Activated naive CD4-positive, alpha-beta T cell (primary cell): ENCODE data around the gene DRICH1.
"Not testable (repeated sequence)": the region's sequence is repeated elsewhere in the genome, so short reads cannot be mapped to it uniquely, and the experiment has no call there.

Source experiments
- DNase-seq, 4 experiments: peaks; one replicate each; lab custom pipeline; 2025; lab: John Stamatoyannopoulos, UW

The DRICH1 gene, protein sequence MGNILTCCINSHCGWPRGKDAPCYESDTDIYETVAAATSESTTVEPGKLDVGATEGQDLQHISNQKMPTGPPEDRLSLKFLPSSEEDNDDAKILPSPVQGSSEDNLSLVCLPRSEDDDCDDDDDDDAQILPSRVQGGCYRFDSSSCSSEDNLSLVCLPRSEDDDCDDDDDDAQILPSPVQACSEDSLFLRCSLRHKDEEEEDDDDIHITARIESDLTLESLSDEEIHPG

DNA sequence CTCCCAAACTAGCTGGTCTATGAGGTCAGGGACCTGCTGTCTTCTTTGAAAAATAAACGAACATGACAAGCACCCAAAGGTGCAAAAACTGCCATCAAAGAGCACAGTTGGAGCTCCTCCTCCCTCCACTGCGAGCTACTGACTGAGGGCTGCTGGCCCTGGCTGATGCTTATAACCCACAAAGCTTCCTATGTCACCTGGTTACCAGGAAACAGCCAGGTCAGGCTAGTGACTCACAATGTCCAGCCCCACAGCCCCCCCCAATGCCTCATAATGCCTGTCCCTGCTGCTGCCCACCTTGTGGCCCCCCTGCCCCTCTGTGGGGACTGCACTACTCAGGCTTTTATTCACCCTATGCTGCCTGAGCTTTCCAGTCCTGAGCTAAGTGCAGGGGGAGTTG lies at the start of gene DRICH1:
Gene DRICH1 (minus strand): TSS at position 144 of the 400 bp plus-strand sequence. CDS start 298 bp downstream, outside the sequence.
- no peak for DNase-seq

DNA sequence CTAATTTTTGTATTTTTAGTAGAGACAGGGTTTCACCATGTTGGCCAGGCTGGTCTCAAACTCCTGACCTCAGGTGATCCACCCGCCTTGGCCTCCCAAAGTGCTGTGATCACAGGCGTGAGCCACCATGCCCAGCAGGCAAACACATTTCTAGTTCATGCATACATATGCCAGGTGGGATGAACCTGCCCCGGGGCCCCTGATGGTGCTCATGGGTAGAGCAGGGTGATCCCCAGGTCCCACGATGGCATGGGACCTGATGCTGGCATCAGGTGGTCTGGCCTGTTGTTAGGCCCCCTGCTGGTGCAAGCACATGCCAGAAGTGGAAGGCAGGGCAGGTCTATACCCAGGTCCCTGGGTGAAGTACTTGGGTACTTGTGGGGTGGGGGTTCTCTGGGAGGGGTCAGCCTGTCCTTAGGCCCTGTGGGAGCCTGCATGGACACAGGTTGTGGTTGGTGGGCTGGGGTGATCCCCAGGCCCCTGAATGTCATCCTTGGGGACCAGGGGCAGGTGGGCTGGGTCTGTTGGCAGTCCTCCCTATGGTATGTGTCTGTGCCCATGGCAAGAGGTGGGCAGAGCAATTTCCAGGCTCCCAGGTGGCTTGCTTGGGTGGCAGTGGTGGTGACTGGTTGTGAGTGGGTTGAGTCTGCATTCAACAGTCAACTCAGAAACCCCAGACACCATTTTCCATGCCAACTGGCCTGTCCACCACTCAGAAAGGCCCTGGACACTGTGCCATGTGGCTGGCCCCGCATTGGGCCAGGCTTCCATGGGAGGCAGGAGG lies 49.1 kb upstream of the DRICH1 start:
- no peak for DNase-seq

DNA sequence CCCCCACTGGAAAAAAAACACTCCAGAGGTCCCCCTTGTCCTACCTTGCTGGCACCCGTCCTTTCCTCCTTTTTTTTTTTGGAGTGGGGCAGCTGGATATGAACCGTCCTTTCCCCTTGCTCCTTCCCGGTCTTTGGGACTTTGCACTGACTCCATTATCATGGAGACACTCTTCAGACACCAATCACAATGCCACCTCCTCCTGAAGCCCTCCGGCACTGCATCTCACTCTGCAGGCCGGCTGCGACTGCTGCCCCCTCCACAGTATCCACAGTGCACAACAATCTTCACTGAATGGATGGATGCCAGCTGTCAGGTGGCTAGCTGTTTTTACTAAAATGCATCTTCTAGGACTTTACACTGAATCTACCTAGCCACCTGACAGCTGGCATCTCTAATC lies 46.0 kb upstream of the DRICH1 start:
- DNase-seq = no peak

DNA sequence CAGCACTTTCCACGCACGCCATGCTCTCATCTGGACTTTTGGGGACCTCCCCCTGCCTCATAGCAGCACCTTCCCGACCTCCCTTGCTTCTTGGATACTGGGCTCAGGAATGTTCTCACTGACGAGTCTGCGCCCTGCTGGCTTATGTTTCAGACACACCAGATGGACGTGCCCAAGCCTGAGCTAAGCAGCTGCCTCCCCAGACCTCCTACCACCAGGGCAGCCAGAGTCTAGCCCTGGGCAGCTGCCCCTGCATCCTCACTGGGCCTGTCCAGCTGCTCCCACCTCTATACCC lies 45.5 kb upstream of the DRICH1 start:
- no peak for DNase-seq

DNA sequence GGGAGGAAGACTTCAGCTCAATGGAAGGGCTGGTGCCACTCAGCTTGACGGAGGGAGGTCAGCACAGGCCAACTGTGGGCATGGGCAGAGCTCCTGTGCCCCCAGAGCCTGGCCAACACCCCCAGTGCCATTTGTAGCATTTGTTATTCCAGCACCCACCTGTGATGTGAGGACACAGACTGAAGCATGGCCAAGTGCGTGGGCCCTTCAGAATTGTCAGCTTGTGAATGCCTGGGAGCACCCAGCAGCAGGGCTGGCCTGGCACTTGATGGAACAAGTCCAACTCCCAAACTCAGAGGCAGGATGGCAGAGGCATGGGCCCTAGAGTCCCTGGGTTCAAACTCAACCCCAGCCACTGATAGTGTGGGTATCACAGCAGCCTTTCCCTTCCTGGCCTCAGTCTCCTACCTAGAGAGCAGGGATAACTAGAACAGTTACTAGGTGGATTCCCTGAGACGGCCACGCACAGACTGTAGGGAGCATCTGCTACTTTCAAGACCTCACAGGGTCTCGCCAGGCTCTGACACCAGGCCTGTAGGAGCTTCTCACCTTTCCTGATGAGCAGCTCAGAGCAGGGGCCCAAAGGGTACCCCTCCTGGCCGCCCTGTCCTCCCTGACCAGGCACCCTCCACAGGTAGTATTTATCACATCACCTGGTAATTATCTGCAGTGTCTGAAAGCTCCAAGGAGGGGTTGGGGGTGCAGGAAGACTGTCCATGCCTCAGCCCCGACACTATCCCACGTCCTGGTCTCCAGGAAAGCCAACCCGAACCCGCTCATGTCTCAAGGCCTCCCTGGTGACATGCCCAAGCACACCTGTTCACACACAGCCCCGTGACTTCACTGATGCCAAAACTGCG lies 45.0 kb upstream of the DRICH1 start:
- DNase-seq = not testable (repeated sequence)

DNA sequence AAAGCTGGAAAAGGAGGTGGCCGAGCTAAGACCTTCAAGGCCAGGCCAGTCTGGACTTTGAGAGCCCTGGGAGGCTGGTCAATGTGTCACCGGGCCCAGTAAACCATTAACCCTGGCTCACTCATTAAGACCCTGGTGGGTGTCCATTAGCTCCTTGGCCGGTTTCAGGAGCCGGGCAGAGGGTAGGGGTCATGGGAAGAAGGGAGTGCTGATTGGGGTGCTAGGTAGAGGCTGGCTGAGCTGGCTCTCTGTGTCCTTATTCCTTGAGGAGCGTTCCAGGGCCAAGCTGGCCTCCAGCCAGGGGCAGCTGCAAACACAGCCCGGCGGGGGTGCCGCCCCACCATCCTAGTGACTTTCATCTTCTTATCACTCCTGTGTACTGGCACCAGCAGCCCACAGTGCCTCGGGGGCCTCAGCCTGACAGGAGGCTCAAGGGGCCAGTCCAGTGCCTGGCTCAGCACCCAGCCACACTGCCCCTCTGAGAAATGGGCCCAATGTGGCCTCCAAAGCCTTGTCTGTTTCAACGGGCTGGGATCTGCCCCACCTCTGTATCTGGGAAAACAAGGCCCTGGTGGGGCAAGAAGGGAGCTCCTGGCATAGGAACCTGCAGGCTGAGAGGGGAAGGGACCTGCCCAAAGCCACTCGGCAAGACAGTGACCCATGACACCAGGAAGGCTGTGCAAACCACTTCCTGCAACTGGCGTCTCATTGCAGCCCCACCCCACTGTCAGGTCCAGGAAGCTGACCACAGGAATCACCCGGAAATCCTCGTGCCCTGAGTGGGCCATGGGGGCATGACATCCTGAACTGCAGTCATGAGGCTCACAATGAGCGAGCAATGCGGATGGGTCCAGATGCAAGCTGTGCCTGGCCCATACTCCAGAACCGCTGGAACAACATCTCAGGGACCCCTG lies 43.6 kb upstream of the DRICH1 start:
- no peak for DNase-seq

DNA sequence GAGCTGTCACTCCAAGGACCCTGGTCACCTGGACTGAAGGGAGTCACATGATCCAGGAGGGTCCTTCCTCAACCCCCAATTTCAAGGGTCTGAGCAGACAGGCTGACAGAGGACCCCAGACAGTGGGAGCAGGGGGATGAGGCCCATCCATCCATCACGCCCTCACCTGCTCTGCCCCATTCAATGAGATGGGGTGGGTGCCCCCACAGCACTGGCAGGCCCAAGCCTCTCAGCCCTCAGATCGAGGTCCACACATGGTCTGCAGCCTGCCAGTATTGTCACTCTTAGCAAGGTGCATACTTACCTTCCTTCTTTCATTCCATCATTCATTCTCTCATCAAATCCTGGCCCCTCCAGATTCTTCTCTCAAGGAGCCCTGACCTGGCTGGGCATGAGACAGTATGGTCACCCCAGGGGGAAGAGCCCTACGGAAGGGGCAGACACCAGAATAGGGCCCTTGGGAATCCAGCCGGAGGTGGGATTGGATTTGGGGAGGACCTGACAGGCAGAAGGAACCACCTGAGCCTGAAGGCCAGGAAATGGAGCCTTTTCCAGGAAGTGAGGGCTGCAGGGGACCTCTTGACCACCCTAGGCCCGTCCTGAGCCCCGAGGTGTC lies 42.9 kb upstream of the DRICH1 start:
- not testable (repeated sequence) for DNase-seq

DNA sequence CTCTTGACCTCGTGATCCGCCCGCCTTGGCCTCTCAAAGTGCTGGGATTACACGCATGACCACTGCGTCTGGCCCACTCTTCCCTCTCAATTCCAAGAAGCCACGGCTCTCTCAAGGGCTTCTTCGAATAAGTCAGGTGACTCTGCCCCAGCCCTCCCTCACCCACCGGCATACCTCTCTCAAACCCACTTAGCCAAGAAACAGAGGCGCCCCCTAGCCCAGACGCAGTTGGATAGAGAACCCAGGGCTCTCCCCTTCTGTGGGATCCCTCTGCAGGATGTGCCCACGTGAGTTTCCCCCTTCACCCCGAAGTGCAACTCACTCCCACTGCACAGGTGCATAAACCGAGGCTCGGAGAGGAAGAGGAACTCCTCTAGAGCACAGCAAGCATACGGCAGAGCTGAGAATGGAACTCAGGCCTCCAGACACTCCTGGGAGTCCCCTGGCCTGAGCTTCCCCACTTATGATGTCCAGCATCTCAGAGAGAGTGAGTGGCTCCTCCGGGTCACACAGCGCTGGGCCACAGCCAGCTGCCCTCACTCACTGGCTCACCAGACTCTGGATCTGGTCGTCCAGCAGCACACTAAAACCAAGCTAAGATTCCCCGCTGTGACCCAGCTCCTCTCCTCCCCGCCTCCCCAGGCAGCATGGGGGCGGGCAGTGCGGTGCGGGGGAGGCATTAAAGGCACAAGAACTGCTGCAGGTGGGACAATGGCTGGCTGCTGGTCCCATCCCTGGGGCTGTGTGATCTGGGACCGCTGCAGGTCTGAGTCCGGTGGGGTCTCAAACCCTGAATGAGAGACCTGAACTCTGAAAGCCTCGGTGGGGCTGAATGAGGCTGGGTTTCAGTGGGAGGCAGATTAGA lies 41.9 kb upstream of the DRICH1 start:
- DNase-seq = no peak

DNA sequence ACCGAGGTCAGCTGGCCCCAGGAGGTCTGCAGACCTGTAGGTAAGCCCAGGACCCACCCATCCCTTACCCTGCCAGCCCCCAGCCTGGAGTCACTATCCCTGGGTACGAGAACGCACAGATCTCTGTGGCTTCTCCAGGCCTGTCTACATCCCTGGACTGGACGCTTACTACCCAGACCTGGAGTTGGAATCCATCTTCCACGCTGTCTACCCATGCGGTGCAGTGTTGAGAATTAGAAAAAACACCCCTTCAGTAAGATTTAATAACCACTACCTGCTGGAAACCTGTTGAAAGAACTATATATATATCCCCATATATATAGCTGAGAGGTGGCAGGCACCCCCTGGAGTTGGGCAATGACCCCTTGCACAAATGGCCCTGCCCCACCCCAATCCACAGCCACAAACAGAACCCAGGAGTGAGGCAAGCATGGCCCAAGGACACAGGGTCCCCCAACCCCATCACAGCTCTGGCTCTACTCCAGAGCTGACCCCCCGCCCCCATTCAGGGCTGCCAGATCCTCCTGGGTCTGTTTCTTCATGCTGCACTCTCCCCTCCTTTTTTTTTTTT lies 41.0 kb upstream of the DRICH1 start:
- no peak for DNase-seq

DNA sequence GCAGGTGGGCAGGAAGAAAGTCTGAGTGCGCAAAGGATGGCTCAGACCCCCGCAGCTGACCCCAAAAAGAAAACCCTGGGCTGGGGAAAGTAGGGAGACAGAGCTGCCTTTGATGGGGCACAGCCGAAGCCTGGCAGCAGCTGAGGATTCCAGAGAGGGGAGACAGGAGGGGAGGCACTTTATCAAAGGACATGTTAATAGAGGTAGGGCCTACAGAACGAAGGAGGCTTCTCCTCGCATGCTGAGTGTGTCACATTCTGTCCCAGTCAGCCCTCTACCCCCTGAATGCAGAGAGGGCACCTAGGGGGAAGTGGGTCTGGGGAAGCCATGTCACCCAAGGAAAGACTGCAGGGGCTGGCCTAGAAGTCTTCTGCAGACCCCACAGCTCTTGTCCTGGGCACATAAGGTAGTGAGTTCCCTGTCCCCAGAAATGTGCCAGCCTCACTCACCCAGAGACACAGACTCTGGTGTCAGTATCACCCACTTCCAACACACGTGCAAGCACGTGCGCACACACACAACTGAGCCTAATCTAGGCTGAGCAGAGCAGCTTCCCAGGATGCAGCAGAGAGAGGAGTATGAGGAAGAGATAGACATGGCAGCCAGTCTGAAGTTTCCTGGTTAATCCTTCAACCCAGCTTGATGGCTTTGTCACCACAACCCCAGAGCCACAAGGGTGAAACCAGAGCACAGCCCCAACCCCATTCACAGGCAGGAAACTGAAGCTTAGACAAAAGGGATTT lies 40.4 kb upstream of the DRICH1 start:
- DNase-seq = not testable (repeated sequence)

DNA sequence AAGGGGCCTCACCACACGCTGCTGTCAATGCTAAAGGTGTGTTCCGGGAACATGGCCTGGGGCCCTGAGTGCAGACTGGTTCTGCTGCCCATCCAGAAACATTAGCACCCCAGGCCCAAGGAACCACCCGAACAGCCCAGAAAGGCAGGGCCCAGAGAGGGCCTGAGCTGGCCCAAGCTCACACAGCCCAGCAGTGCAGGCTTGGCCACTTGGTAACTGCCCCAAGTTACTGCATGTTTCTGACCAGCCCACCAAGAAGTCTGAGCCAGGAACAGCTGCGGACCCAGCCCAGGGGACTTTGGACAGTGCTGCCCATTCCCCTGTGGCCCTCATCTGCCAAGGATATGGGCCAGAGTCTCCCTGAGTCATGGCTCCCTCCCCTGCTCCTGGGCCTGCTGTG lies 39.3 kb upstream of the DRICH1 start:
- DNase-seq = not testable (repeated sequence)

DNA sequence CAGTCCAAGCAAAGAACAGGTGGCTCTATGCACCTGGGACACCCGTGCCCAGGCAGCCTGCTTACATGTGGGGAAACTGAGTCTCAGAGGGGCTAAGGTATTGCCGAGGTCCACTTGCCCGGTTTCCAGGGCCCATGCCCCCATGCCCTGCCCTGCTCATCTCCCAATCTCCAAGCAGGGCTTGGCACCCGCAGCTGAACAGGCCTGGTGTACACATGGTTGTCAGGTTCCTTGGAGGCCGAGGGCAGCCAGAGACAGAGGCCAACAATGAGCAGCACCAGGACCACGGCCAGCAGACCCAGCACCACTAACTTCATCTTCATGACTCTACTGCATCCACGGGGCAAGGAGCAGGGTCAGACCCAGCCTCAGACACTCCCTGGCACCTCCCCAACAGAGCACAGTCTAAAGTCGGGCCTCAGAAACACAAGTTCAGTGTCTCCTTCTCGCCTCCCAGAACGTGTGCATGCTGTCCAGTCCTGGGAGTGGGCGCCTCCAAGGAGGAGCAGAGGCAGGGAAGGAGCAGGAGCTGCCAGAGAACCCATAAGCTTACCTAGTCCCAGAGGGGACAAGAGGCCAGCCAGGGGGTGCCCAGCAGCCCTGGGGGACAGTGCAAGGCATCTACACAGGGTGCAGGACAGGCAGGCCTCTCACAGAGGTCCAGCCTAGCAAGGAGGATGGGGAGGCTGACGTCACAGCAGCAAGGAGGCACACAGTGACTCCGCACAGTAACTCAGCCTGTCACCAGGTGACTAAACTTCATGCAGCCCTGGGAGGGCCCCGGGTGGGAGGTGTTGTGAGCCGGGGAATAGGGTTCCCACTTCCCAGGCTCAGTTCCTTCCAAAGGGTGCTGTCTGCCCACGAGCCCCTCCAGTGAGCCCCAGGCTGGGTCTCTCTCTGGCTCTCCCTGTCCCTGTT lies 38.5 kb upstream of the DRICH1 start:
- no peak for DNase-seq

DNA sequence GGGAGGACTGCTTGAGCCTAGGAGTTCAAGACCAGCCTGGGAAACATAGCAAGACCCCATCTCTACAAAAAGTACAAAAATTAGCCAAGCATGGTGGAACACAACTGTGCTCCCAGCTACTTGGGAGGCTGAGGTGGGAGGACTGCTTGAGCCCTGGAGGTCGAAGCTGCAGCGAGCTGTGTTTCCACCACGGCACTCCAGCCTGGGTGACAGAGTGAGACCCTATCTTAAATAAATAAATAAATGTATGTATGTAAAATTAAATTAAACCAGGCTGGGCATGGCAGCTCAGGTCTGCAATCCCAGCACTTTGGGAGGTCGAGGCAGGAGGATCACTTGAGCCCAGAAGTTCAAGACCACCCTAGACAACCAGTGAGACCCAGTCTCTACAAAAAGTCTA lies 28.3 kb upstream of the DRICH1 start:
- not testable (repeated sequence) for DNase-seq

DNA sequence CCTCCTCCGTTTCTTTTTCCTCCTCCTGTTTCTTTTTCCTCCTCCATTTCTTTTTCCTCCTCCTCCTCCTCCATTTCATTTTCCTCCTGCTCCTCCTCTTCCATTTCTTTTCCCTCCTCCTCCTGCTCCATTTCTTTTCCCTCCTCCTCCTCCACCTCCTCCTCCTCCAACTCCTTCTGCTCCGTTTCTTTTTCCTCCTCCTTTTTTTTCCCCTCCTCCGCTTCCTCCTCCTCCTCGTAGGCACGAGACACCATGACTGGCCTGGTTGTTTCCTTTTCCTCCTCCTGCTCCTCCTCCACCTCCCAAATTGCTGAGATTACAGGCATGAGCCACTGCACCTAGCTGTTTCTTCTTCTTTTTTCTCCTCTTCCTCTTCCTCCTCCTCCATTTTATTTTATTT lies 25.6 kb upstream of the DRICH1 start:
- no peak for DNase-seq

DNA sequence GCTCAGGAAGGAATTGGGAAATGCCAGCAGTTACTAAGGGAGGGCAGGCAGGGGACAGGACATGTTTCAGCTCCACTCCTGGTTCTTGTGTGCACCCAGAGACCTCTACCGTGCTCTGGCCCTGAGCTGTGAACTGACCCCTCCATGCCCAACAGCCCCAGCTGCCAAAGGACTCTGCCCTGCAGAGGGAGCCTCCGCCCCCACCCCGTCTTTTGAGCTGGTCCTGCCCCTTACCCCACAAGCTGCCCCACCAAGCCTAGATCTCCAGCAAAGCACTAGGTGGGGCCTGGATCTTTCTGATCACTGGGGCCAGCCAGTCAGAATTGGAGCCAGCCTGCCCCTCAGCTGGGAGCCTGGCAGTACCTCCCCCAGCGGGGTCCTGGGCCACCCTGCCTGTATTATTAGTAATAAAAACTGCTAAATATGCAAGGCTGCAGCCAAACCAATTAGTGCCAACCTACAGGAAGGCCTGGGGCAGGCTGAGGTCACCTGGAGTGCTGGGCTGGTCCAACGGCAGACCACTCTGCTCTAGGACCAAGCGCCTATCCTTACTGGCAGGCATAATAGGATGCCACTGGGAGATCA lies 23.9 kb upstream of the DRICH1 start:
- no peak for DNase-seq

DNA sequence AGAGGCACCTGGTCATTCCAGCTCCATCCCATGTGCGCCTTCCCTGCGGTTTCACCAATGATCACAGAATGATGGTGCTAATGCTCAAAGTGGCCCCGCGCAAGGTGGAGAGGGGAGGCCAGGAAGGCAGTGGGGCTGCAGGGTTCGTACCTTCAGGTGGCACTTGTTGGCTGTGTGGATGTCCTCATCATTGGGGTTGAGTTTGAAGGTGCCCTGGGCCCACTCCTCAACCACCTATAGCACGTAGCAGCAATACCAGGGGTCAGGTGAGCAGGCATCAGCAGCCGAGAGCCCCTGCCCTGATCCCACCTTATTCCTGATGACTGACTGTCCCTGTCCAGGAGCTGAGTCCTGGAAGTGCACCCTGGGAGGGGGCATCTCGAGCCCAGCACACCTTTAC lies 20.6 kb upstream of the DRICH1 start:
- DNase-seq = no peak

DNA sequence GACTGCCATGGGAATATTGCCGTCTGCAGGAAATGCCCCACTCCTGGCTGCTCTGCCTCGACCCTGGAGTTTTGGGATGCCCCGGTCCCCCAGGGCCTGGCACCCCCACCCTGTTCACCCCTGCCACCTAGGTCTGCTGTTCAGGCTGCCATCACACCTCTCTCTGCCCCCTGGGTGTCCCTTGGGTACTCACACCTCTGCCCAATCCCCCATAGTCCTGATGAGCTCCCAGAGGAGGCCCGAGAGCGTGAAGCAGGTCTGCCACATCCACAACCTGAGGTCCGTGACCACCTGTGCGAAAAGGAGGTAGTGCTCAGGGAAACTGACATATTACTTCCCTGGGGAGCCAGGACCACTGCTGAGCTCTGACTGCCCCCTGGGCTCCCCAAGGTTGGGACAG lies 20.2 kb upstream of the DRICH1 start:
- DNase-seq = no peak

DNA sequence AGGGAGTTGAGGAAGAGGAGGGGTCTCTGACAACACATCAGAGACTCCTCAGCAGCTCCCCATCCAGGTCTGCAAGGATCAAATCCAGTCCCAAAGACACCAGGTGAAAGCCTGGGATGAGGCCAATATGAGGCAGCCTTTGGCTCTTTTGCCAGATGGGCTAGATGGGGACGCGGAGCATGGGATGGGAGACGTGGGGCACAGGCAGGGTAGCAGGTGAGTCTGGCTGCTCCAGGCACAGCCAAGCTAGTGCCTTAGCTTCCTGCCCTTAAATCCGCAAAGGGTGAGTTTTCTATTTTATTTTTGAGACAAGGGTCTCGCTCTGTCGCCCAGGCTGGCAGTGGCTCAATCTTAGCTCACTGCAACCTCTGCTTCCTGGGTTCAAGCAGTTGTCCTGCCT lies 19.6 kb upstream of the DRICH1 start:
- DNase-seq = no peak
